CMK (cell line): ENCODE measurements around the gene GUCA2A.

Source experiments
- DNase-seq: peaks from one replicate; pipeline ENCODE4 v3.0.0-alpha.2; 2010; ENCODE audit warnings: low read depth

The GUCA2A gene

GRCh38 chr1:42176902-42177519 is 12.5 kb upstream of the GUCA2A start:
- no peak for DNase-seq

GRCh38 chr1:42175314-42176054 is 10.9 kb upstream of the GUCA2A start:
- DNase-seq: no peak

- DNase-seq: no peak
Measured at GRCh38 chr1:42173961-42174735, 9.6 kb upstream of the GUCA2A start.

GRCh38 chr1:42173155-42173933 is 8.8 kb upstream of the GUCA2A start:
- DNase-seq: no peak

GRCh38 chr1:42172381-42173133 is 8.0 kb upstream of the GUCA2A start:
- DNase-seq: no peak

DNA sequence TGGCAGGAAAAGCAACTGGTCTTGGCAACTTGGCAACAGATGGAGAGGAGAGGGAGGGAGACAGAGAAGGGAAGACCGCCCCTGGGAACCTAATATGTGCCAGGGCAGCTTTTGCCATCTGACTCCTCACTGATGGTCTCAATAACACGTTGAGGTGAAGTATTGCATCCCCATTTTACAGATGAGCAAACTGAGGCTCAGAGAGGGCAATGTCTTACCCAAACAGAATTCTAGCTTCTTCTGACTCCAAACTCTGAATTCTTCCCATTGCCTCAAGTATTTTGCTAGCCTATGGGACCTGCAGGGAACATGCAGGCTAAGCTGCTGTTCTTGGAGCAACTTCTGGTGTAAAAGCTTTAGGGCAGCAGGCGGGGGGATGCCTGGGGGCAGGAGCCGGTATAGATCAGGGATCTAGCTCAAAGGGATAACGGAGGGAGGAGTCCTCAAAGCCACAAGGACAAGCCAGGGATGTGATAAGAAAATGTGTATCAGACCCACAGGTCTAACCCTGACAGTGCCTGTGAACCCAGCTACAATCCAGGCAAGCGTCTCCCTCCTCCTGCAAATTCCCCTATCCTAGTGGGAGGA is 7.2 kb upstream of the GUCA2A start:
- no peak for DNase-seq

DNA sequence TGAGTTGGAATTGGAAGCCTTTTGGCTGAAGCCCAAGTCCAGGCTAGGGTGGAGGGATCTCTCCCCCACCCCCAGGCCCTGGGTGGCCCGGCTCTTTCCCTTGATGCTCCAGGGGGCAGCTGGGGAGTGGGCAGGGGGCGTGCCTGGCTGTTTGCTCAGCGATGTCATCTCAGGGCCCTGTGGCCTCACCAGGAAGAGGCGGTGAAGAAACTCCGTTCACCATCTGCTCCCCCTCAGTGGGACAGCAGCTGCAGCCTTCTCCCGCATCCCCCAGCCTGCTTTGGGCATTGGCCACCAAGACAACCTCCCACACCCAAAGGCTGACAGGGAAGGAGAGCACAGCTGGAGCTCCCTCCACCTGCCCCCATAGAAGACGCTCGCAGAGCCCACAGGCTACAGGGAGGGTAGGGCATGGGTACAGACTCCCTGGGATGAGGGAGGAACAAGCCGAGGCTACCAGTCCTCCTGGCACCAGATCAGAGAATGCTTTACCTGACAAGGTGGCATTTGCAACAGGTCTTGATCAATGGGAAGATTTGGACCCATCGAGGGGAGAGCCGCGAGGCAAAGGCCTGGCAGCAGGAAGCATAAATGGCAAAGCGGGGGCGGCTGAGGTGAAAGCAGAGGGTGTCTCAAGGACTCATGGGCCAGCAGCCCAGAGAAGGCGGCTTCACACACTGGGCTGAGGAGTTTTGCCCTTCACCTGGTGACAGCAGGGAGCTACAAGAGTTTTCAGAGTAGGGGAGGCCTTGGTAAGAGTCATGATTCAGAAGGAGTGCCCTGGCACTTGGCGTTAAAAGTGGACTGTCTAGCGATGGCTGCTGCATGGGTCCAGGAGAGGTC is 6.5 kb upstream of the GUCA2A start:
- no peak for DNase-seq

- DNase-seq: no peak
Measured at GRCh38 chr1:42168763-42169162, 4.2 kb upstream of the GUCA2A start.

- no peak for DNase-seq
Measured at GRCh38 chr1:42168391-42168670, 3.8 kb upstream of the GUCA2A start.

GRCh38 chr1:42167611-42168390 is 3.3 kb upstream of the GUCA2A start:
- no peak for DNase-seq

DNA sequence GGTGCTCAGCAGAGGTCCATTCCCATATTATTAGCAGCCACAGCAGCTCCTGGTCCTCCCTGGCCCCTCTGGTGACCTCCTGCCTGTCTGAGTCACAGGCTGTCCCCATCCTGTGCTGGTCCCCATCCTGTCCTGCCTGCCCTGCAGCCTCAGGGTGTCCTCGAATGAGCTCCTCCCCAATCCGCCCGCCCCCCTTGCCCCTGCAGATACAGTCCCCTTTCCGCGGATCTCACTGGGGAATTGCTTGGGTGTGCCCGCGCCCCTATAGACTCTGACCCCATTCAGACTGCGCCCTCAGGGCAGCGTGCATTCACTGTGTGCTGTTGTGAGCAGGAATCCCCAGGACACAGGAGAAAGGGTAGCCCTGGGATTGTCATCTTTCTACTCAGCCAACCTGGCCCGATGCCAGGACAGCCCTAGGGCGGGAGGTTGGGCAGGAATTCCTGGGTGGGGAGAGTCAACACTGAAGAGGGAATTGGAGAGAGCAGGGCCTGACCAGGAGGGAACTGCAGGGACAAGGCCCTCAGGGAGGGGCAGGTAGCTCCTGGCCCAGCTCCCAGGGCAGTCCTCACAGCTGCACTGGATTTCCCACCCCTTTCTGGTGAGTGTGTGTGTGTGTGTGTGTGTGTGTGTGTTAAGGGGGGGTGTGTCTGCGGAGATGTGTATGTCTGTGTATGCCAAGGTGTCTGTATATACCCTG is 1.1 kb upstream of the GUCA2A start:
- no peak for DNase-seq

GRCh38 chr1:42163536-42164503 is 725 bp downstream of the GUCA2A start:
- no peak for DNase-seq

DNA sequence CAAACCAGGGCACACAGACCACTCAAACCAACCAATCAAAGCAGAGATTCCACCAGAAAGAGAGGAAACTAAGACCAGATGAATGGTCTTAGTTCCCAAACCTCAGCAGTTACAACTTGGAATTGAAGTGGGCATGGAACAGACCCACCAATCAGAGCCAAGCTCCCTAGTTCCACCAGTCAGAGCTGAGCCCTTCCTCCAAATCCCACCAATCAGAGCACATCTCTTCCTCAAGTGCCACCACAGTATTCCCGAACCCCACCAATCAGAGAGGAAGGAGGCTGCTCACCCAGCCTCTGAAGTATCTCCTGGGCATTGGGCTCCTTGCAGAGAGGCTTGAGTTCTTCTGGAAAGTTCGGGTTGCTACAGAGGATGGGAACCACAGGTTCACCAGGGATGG is 1.4 kb downstream of the GUCA2A start:
- no peak for DNase-seq

GRCh38 chr1:42162181-42162580 is 2.4 kb downstream of the GUCA2A start:
- DNase-seq: no peak

GRCh38 chr1:42158189-42158588 is 6.4 kb downstream of the GUCA2A start:
- DNase-seq: no peak

- DNase-seq: no peak
Measured at GRCh38 chr1:42157667-42158066, 6.9 kb downstream of the GUCA2A start.

GRCh38 chr1:42155362-42155761 is 9.2 kb downstream of the GUCA2A start:
- no peak for DNase-seq

DNA sequence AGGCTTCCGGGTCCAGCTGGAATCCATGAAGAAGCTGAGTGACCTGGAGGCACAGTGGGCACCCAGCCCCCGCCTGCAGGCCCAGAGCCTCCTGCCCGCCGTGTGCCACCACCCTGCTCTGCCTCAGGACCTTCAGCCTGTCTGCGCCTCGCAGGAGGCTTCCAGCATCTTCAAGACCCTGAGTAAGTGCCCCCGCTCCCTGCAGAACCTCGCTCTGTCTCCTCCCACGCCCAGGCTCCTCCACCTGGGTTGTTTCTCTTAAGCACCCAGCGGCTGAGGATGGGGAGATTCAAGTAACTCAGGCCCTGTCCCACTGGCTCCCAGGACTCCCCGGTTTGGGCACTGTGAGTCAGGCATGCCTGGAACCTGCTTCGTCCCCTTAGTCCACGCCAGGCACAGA is 9.9 kb downstream of the GUCA2A start:
- DNase-seq: no peak
